ENCODE results near the gene ACOXL. TPM values are rescaled to one million over a fixed set of nuclear protein-coding genes. Genes with fewer than 3 reads are reported as not detected.
A peak's percentile ranks its signal among the peaks of the same experiment; 100 is the strongest.

Gene ACOXL
- total RNA-seq, 4 donors from 2014 or later = 0.55 to 5.2 (median 1.1) TPM; not detected in 1

- intact Hi-C loops (cut with DNase I; ENCODE audit: low total_unique reads) (no loop called here), in situ Hi-C loops (cut with MboI; ENCODE audit: low pct_ligation_motif_present in 1 of 4, low pct_unique_long_range_greater_than_20kb in 1 of 4, low sequenced_read_pairs in 3 of 4) (no loop called here)
- WGBS, 2 donors (ENCODE audit: low coverage in 1 of 2) = 85 to 90% methylated on average over 3 to 9 of the region's 9 CpGs
- no peaks in the 10 kb centered on the region for H3K9me3 ChIP-seq
- TF ChIP-seq POLR2AphosphoS5 (IDR thresholded peaks at IDR 0.05) = no peak
- no peak for TF ChIP-seq CTCF (IDR thresholded peaks at IDR 0.05)
- no peak for TF ChIP-seq EP300 (IDR thresholded peaks at IDR 0.05; ENCODE audit: low read depth)
- no peak for TF ChIP-seq POLR2A (IDR thresholded peaks at IDR 0.05)
- peaks cover 0 to 17% (median 10%) of the 10 kb centered on the region in 4 donors for H3K4me1 ChIP-seq
- no peak overlapping the region for H3K27ac ChIP-seq
- no peak for DNase-seq
- no peaks in the 10 kb centered on the region for H3K27me3 ChIP-seq
- no peaks in the 10 kb centered on the region for H3K36me3 ChIP-seq
- H3K4me3 ChIP-seq = no peak overlapping the region
Observed at GRCh38 chr2:111045771-111046444, 313.5 kb downstream of the ACOXL start.

- Histone ChIP-seq H3K4me3 (no peak overlapping the region), H3K36me3 (no peaks in the 10 kb centered on the region), H3K27ac (no peak overlapping the region), H3K27me3 (no peaks in the 10 kb centered on the region), H3K9me3 (no peaks in the 10 kb centered on the region), H3K4me1 (peaks cover 0 to 17% (median 10%) of the 10 kb centered on the region in 4 donors)
- intact Hi-C loops (cut with DNase I; ENCODE audit: low total_unique reads) (no loop called here), in situ Hi-C loops (cut with MboI; ENCODE audit: low pct_ligation_motif_present in 1 of 4, low pct_unique_long_range_greater_than_20kb in 1 of 4, low sequenced_read_pairs in 3 of 4) (no loop called here)
- DNase-seq = no peak
- 92% methylated on average over 2 to 5 of the region's 5 CpGs for WGBS, 2 donors (ENCODE audit: low coverage in 1 of 2)
- TF ChIP-seq POLR2A (IDR thresholded peaks at IDR 0.05) (no peak), CTCF (IDR thresholded peaks at IDR 0.05) (no peak), POLR2AphosphoS5 (IDR thresholded peaks at IDR 0.05) (no peak), EP300 (IDR thresholded peaks at IDR 0.05; ENCODE audit: low read depth) (no peak)
Observed at GRCh38 chr2:111046670-111047069, 314.3 kb downstream of the ACOXL start.

GRCh38 chr2:111048856-111049768, 316.7 kb downstream of the ACOXL start:
- WGBS, 2 donors (ENCODE audit: low coverage in 1 of 2) = 48 to 54% methylated on average over 7 to 12 of the region's 12 CpGs
- TF ChIP-seq POLR2A (IDR thresholded peaks at IDR 0.05) (no peak), CTCF (IDR thresholded peaks at IDR 0.05) (no peak), EP300 (IDR thresholded peaks at IDR 0.05; ENCODE audit: low read depth) (no peak), POLR2AphosphoS5 (IDR thresholded peaks at IDR 0.05) (no peak)
- Histone ChIP-seq H3K9me3 (no peaks in the 10 kb centered on the region), H3K27me3 (no peaks in the 10 kb centered on the region), H3K4me3 (no peak overlapping the region), H3K4me1 (peaks cover 0 to 17% (median 10%) of the 10 kb centered on the region in 4 donors), H3K27ac (peak overlapping the region in 1 of 4 donors; percentile 20), H3K36me3 (no peaks in the 10 kb centered on the region)
- intact Hi-C loops (cut with DNase I; ENCODE audit: low total_unique reads) = no loop called here
- DNase-seq = no peak
- in situ Hi-C loops (cut with MboI; ENCODE audit: low pct_ligation_motif_present in 1 of 4, low pct_unique_long_range_greater_than_20kb in 1 of 4, low sequenced_read_pairs in 3 of 4) = no loop called here

All from transverse colon (tissue), 4 donors.